GM18858 (cell line): ENCODE results near the gene SMIM41.

Experiments used
- ATAC-seq: cut with Tn5 transposase; IDR thresholded peaks from one replicate; pipeline ENCODE4 v1.9.1; 2021; ENCODE audit not compliant: unreplicated experiment

Gene SMIM41

GRCh38 chr12:52079576-52080402 lies at the start of gene SMIM41:
Gene SMIM41, plus strand, starts transcription at chr12:52079704. Its CDS starts 76 bp downstream, at chr12:52079780.
- ATAC-seq = no peak

- no peak for ATAC-seq
These were observed 47.1 kb upstream of the SMIM41 start for GRCh38 chr12:52032446-52032803.

- ATAC-seq = peak; percentile 87
These were observed 46.6 kb upstream of the SMIM41 start for GRCh38 chr12:52032804-52033445.

GRCh38 chr12:52033446-52034140 lies 45.9 kb upstream of the SMIM41 start:
- no peak for ATAC-seq

- no peak for ATAC-seq
These were observed 44.3 kb upstream of the SMIM41 start for GRCh38 chr12:52035190-52035589.

- ATAC-seq = no peak
These were observed 43.6 kb upstream of the SMIM41 start for GRCh38 chr12:52035926-52036325.

- ATAC-seq = no peak
These were observed 42.8 kb upstream of the SMIM41 start for GRCh38 chr12:52036587-52037171.

- no peak for ATAC-seq
These were observed 42.1 kb upstream of the SMIM41 start for GRCh38 chr12:52037248-52037861.

- ATAC-seq = no peak
These were observed 41.1 kb upstream of the SMIM41 start for GRCh38 chr12:52038447-52038846.

GRCh38 chr12:52041035-52041434 lies 38.5 kb upstream of the SMIM41 start:
- no peak for ATAC-seq

GRCh38 chr12:52041695-52042123 lies 37.8 kb upstream of the SMIM41 start:
- no peak for ATAC-seq

GRCh38 chr12:52042706-52043385 lies 36.7 kb upstream of the SMIM41 start:
- no peak for ATAC-seq

- ATAC-seq = no peak
These were observed 35.9 kb upstream of the SMIM41 start for GRCh38 chr12:52043386-52044212.

- no peak for ATAC-seq
These were observed 35.1 kb upstream of the SMIM41 start for GRCh38 chr12:52044292-52044983.

GRCh38 chr12:52045794-52046199 lies 33.7 kb upstream of the SMIM41 start:
- no peak for ATAC-seq

- no peak for ATAC-seq
These were observed 32.6 kb upstream of the SMIM41 start for GRCh38 chr12:52046859-52047258.

GRCh38 chr12:52049286-52049685 lies 30.2 kb upstream of the SMIM41 start:
- no peak for ATAC-seq

- no peak for ATAC-seq
These were observed 29.8 kb upstream of the SMIM41 start for GRCh38 chr12:52049688-52050087.
